Vagina (tissue), 2 donors: ENCODE results near the gene ARRDC4.

Source experiments
- POLR2A ChIP-seq, 2 donors: fragments of 450-650 bp; IDR thresholded peaks; one replicate each; pipeline ENCODE4 v1.6.1; 2017; ENCODE audit warnings: antibody characterized with exemption in 2 of 2, mild to moderate bottlenecking in 2 of 2, moderate library complexity in 2 of 2
- POLR2AphosphoS5 ChIP-seq, 2 donors: sonication (generic); formaldehyde crosslinking; IDR thresholded peaks; one replicate each; pipeline ENCODE4 v1.9.0; 2017; ENCODE audit warnings: antibody characterized with exemption in 2 of 2, mild to moderate bottlenecking in 2 of 2, low read depth in 1 of 2; ENCODE audit not compliant: insufficient read depth in 1 of 2
- TF ChIP-seq, protein P1 (sequence below), 3 experiments: fragments of 450-650 bp in 2 of 3; fragments of 200-600 bp in 1 of 3; sonication (generic) in 1 of 3; IDR thresholded peaks; one replicate each; pipeline ENCODE4 v1.5.1; 2017 to 2019; ENCODE audit warnings: antibody characterized with exemption in 3 of 3, mild to moderate bottlenecking in 2 of 3, moderate library complexity in 2 of 3

DNA sequence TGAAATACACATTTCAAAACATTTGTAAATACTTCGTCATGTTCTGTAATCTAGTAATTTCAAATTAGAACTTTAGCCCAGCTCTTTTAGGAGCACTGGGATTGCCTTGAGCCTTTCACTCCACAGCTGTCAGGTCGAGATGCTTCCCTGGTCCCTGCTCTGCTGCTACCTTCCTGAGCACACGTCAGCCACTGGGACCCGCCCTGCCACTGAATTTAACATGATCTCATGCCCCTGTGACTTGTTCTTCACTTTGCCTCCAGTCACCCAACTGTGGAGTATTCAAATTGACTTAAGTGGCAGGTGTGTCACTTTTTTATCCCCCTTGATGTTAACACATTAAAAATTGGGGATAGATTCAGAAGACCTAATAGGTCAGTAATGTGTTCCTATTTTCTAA lies 3.3 kb downstream of the ARRDC4 start:
- TF ChIP-seq, protein P1, sequence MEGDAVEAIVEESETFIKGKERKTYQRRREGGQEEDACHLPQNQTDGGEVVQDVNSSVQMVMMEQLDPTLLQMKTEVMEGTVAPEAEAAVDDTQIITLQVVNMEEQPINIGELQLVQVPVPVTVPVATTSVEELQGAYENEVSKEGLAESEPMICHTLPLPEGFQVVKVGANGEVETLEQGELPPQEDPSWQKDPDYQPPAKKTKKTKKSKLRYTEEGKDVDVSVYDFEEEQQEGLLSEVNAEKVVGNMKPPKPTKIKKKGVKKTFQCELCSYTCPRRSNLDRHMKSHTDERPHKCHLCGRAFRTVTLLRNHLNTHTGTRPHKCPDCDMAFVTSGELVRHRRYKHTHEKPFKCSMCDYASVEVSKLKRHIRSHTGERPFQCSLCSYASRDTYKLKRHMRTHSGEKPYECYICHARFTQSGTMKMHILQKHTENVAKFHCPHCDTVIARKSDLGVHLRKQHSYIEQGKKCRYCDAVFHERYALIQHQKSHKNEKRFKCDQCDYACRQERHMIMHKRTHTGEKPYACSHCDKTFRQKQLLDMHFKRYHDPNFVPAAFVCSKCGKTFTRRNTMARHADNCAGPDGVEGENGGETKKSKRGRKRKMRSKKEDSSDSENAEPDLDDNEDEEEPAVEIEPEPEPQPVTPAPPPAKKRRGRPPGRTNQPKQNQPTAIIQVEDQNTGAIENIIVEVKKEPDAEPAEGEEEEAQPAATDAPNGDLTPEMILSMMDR (IDR thresholded peaks at IDR 0.05) = no peak
- TF ChIP-seq POLR2AphosphoS5 (IDR thresholded peaks at IDR 0.05; ENCODE audit: insufficient read depth in 1 of 2, low read depth in 1 of 2) = no peak
- no peak for TF ChIP-seq POLR2A (IDR thresholded peaks at IDR 0.05)
